GM23338 (cell line): ENCODE measurements around the gene MCM3AP.

Experiments
- CREB1 ChIP-seq: fragments of 250-450 bp; sonication (Bioruptor Pico); IDR thresholded peaks from 2 replicates; pipeline ENCODE4 v1.5.0; 2020; ENCODE audit warnings: low read depth, mild to moderate bottlenecking, moderate library complexity
- CTCF ChIP-seq, 2 experiments: fragments of 200-600 bp in 1 of 2; sonication (generic) in 1 of 2; conservative IDR thresholded peaks; 2 replicates each; pipeline versions ENCODE4 v1.5.1 to v1.6.1; 2016 to 2017; ENCODE audit warnings: antibody characterized with exemption in 2 of 2, low read depth in 2 of 2, mild to moderate bottlenecking in 2 of 2, moderate library complexity in 1 of 2
- ETS1 ChIP-seq: IDR thresholded peaks from 2 replicates; pipeline ENCODE4 v1.6.1; 2016; ENCODE audit warnings: antibody characterized with exemption
- EZH2 ChIP-seq: fragments of 200-600 bp; sonication (generic); IDR thresholded peaks from one replicate; pipeline ENCODE4 v1.8.0; 2017; ENCODE audit warnings: antibody characterized with exemption, mild to moderate bottlenecking, low read depth; ENCODE audit not compliant: unreplicated experiment
- EZH2phosphoT487 ChIP-seq: fragments of 200-600 bp; sonication (generic); IDR thresholded peaks from one replicate; pipeline ENCODE4 v1.8.1; 2018; ENCODE audit warnings: antibody characterized with exemption; ENCODE audit not compliant: unreplicated experiment
- JUNB ChIP-seq: IDR thresholded peaks from one replicate; pipeline ENCODE4 v1.6.1; 2016; ENCODE audit warnings: antibody characterized with exemption; ENCODE audit not compliant: unreplicated experiment
- NANOG ChIP-seq: IDR thresholded peaks from 2 replicates; pipeline ENCODE4 v1.6.1; 2016; ENCODE audit warnings: antibody characterized with exemption, borderline replicate concordance
- POLR2AphosphoS5 ChIP-seq: IDR thresholded peaks from 2 replicates; pipeline ENCODE4 v1.6.1; 2016; ENCODE audit warnings: antibody characterized with exemption, low read depth
- REST ChIP-seq: IDR thresholded peaks from one replicate; pipeline ENCODE4 v1.6.1; 2018; ENCODE audit warnings: antibody characterized with exemption; ENCODE audit not compliant: unreplicated experiment
- STAT1 ChIP-seq: IDR thresholded peaks from one replicate; pipeline ENCODE4 v1.6.1; 2016; ENCODE audit warnings: antibody characterized with exemption; ENCODE audit not compliant: unreplicated experiment
- ZNF331 ChIP-seq: fragments of 250-450 bp; sonication (Bioruptor Pico); IDR thresholded peaks from 2 replicates; pipeline ENCODE4 v1.5.0; 2020; ENCODE audit warnings: low read depth, mild to moderate bottlenecking, moderate library complexity
- ZNF462 ChIP-seq: fragments of 250-450 bp; sonication (Bioruptor Pico); IDR thresholded peaks from 2 replicates; pipeline ENCODE4 v1.5.0; 2020; ENCODE audit warnings: mild to moderate bottlenecking, moderate library complexity

- no peak for TF ChIP-seq CTCF (conservative IDR thresholded peaks at IDR 0.05; ENCODE audit: low read depth in 2 of 2)
- no peak for TF ChIP-seq REST
- TF ChIP-seq ETS1, result no peak
- 0 out of 2 replicates have a peak, but pooled peaks have one; percentile 20 for TF ChIP-seq POLR2AphosphoS5
- TF ChIP-seq CREB1 (CRISPR knock-in tag), result no peak
- no peak for TF ChIP-seq JUNB
- no peak for TF ChIP-seq EZH2
- TF ChIP-seq EZH2phosphoT487, result no peak
- TF ChIP-seq ZNF462 (CRISPR knock-in tag), result no peak
- no peak for TF ChIP-seq ZNF331 (CRISPR knock-in tag)
- no peak for TF ChIP-seq NANOG
- TF ChIP-seq STAT1, result no peak
These were observed 29.6 kb downstream of the MCM3AP start for GRCh38 chr21:46255758-46256337.
